HepG2 (cell line): ENCODE measurements around the gene CA14. TPM values are rescaled to one million over a fixed set of nuclear protein-coding genes. Genes with fewer than 3 reads are reported as not detected.

Source experiments
- ATAC-seq: fragments of 200-7000 bp; cut with Tn5 transposase; 3 replicates; pipeline ENCODE4 v1.9.1; 2020; ENCODE audit warnings: mild to moderate bottlenecking, moderate library complexity
- BruUV-seq: library from RNA; stranded (reverse); fragments of 400-500 nt; replicated peaks from 2 replicates; lab custom pipeline; 2021; lab: Mats Ljungman, UMichigan
- CTCF ChIA-PET: fragments of 300-600 bp; formaldehyde crosslinking; extraction: SDS; loops from one replicate; lab custom pipeline; 2021; ENCODE audit warnings: low total read pairs, inconsistent platforms, low intra/inter-chr PET ratio; lab: Yijun Ruan, JAX
- POLR2A ChIA-PET: fragments of 350-600 bp; sonication (Branson Sonifier 250); formaldehyde crosslinking; loops from one replicate; lab custom pipeline; 2020; ENCODE audit warnings: antibody characterized with exemption, inconsistent platforms; lab: Yijun Ruan, JAX
- DNase-seq: peaks from one replicate; pipeline ENCODE4 v3.0.0-alpha.2; 2015; ENCODE audit warnings: low spot score
- FAIRE-seq: peaks from 3 replicates; lab custom pipeline; 2011; peaks lifted over from hg19 to GRCh38; lab: Jason Lieb, UNC
- H2AFZ ChIP-seq: one replicate; pipeline ENCODE4 v1.6.1; 2011; ENCODE audit warnings: low read length, inconsistent platforms
- H3K27ac ChIP-seq: fragments of 300-600 bp; 3 replicates; pipeline ENCODE4 v1.8.0; 2011; ENCODE audit warnings: mixed run types, mild to moderate bottlenecking, mixed read lengths, low read length, inconsistent platforms; ENCODE audit not compliant: insufficient read depth; ENCODE audit errors: extremely low read length
- H3K27me3 ChIP-seq, 2 experiments: fragments of 200-600 bp in 1 of 2; 2 replicates in 1 of 2; 3 replicates in 1 of 2; pipeline versions ENCODE4 v1.6.0 to v1.8.0; 2011; ENCODE audit warnings: low read length in 2 of 2, mild to moderate bottlenecking in 2 of 2, moderate library complexity in 2 of 2, inconsistent platforms in 1 of 2; ENCODE audit not compliant: insufficient read depth in 2 of 2, control insufficient read depth in 1 of 2
- H3K36me3 ChIP-seq, 2 experiments: fragments of 200-600 bp in 1 of 2; replicated peaks in 1 of 2; 2 replicates in 1 of 2; 3 replicates in 1 of 2; pipeline versions ENCODE4 v1.5.1 to v1.8.0; 2011; ENCODE audit warnings: low read length in 2 of 2, inconsistent platforms in 1 of 2; ENCODE audit not compliant: insufficient read depth in 2 of 2, control insufficient read depth in 1 of 2
- H3K4me1 ChIP-seq: 2 replicates; pipeline ENCODE4 v1.5.1; 2012; ENCODE audit warnings: low read length, inconsistent platforms; ENCODE audit not compliant: insufficient read depth
- H3K4me2 ChIP-seq: 2 replicates; pipeline ENCODE4 v1.6.0; 2011; ENCODE audit warnings: low read depth, low read length, inconsistent platforms
- H3K4me3 ChIP-seq, 3 experiments: fragments of 200-600 bp in 1 of 3; sonication (generic), shearing (Covaris generic) in 1 of 3; replicated peaks in 1 of 3; 2 replicates each; pipeline ENCODE4 v1.5.1; 2011 to 2016; ENCODE audit warnings: low read length in 3 of 3, inconsistent platforms in 2 of 3, low read depth in 2 of 3, mild to moderate bottlenecking in 2 of 3, control low read depth in 1 of 3, mixed read lengths in 1 of 3; ENCODE audit not compliant: insufficient read depth in 1 of 3
- H3K79me2 ChIP-seq: one replicate; pipeline ENCODE4 v1.6.1; 2011; ENCODE audit warnings: low read length, inconsistent platforms; ENCODE audit not compliant: insufficient read depth
- H3K9ac ChIP-seq: 2 replicates; pipeline ENCODE4 v1.6.0; 2011; ENCODE audit warnings: mild to moderate bottlenecking, low read depth, low read length, inconsistent platforms; ENCODE audit not compliant: insufficient read depth
- H3K9me3 ChIP-seq: 2 replicates; pipeline ENCODE4 v1.5.1; 2012; ENCODE audit warnings: mild to moderate bottlenecking, low read length
- H4K20me1 ChIP-seq: 2 replicates; pipeline ENCODE4 v1.6.0; 2011; ENCODE audit warnings: inconsistent platforms, mild to moderate bottlenecking, low read length, moderate library complexity; ENCODE audit not compliant: insufficient read depth
- CTCF ChIP-seq: sonication (generic); formaldehyde crosslinking; IDR thresholded peaks from 2 replicates; pipeline ENCODE4 v1.5.0; 2020; ENCODE audit warnings: mild to moderate bottlenecking, missing genetic modification reagents, moderate library complexity
- DRAP1 ChIP-seq: IDR thresholded peaks from 2 replicates; pipeline ENCODE4 v1.6.1; 2016; ENCODE audit warnings: missing genetic modification reagents, missing compliant biosample characterization
- FOSL2 ChIP-seq: sonication (generic); formaldehyde crosslinking; IDR thresholded peaks from 2 replicates; pipeline ENCODE4 v1.4.0; 2020; ENCODE audit warnings: missing genetic modification reagents
- GMEB2 ChIP-seq: IDR thresholded peaks from 2 replicates; pipeline ENCODE4 v1.6.1; 2016; ENCODE audit warnings: missing biosample characterization, missing genetic modification reagents, low read depth
- HDAC1 ChIP-seq: sonication (generic); formaldehyde crosslinking; IDR thresholded peaks from 2 replicates; pipeline ENCODE4 v1.5.1; 2020; ENCODE audit warnings: mild to moderate bottlenecking, missing genetic modification reagents
- MZF1 ChIP-seq: sonication (generic); formaldehyde crosslinking; IDR thresholded peaks from 2 replicates; pipeline ENCODE4 v1.8.1; 2023; ENCODE audit warnings: mild to moderate bottlenecking, missing genetic modification reagents, borderline replicate concordance
- PCBP1 ChIP-seq: fragments of 200-400 bp; formaldehyde crosslinking; IDR thresholded peaks from 2 replicates; pipeline ENCODE4 v1.6.1; 2017; ENCODE audit warnings: mild to moderate bottlenecking, low read depth, low read length, borderline replicate concordance
- PCBP2 ChIP-seq: fragments of 200-400 bp; formaldehyde crosslinking; optimal IDR thresholded peaks from 2 replicates; pipeline ENCODE3; 2018; ENCODE audit warnings: low read length, low read depth; ENCODE audit not compliant: poor library complexity, severe bottlenecking
- SIN3A ChIP-seq: IDR thresholded peaks from 2 replicates; pipeline ENCODE4 v1.6.1; 2011; ENCODE audit warnings: low read depth, mild to moderate bottlenecking, control low read depth, low read length, borderline replicate concordance
- SOX6 ChIP-seq, 2 experiments: fragments of 450-650 bp in 1 of 2; sonication (generic) in 1 of 2; formaldehyde crosslinking in 1 of 2; IDR thresholded peaks; 2 replicates each; pipeline versions ENCODE4 v1.4.0 to v1.6.1; 2017 to 2020; ENCODE audit warnings: antibody characterized with exemption in 1 of 2, mild to moderate bottlenecking in 1 of 2, missing genetic modification reagents in 1 of 2
- ZFP37 ChIP-seq: sonication (generic); formaldehyde crosslinking; IDR thresholded peaks from 2 replicates; pipeline ENCODE4 v1.4.0; 2020; ENCODE audit warnings: missing genetic modification reagents, borderline replicate concordance
- ZFY ChIP-seq: sonication (generic); formaldehyde crosslinking; IDR thresholded peaks from 2 replicates; pipeline ENCODE4 v1.4.0; 2020; ENCODE audit warnings: missing genetic modification reagents
- ZNF546 ChIP-seq: sonication (generic); formaldehyde crosslinking; conservative IDR thresholded peaks from 2 replicates; pipeline ENCODE4 v1.8.1; 2023; ENCODE audit warnings: mild to moderate bottlenecking, missing genetic modification reagents
- ZNF564 ChIP-seq: sonication (generic); formaldehyde crosslinking; IDR thresholded peaks from 2 replicates; pipeline ENCODE4 v1.8.1; 2023; ENCODE audit warnings: mild to moderate bottlenecking, missing genetic modification reagents
- ZSCAN12 ChIP-seq: sonication (generic); formaldehyde crosslinking; IDR thresholded peaks from 2 replicates; pipeline ENCODE4 v1.9.0; 2021; ENCODE audit warnings: mild to moderate bottlenecking, missing genetic modification reagents
- ZSCAN22 ChIP-seq: sonication (generic); formaldehyde crosslinking; IDR thresholded peaks from 2 replicates; pipeline ENCODE4 v1.4.0; 2020; ENCODE audit warnings: mild to moderate bottlenecking, missing genetic modification reagents
- WGBS: methylation state at CpG from one replicate; pipeline ENCODE4 v1.1.6; 2017; ENCODE audit warnings: low lambda C conversion rate; 5-methylcytosine and 5-hydroxymethylcytosine counted together
- in situ Hi-C: cut with HindIII; loops from 2 replicates; pipeline ENCODE4 v1.10.0; 2017; ENCODE audit warnings: low pct_unique_long_range_greater_than_20kb; ENCODE audit not compliant: extremely low pct_ligation_motif_present
- intact Hi-C: fragments of 100-400 bp; cut with micrococcal nuclease; formaldehyde crosslinking; loops from one replicate; pipeline ENCODE4 v1.10.0; 2022; ENCODE audit not compliant: unreplicated experiment
- polyA plus RNA-seq, 8 experiments: library from polyadenylated mRNA; depleted of rRNA in 3 of 8; stranded (reverse) in 7 of 8; unstranded in 1 of 8; fragments of >200 nt; fragmentation: Illumina TruSeq in 4 of 8; extraction: Trizol in 4 of 8; gene quantifications; 2 replicates each; pipeline versions ENCODE4 v1.2.1 to v1.2.3, GENCODE V29; 2011 to 2016; ENCODE audit warnings: low read depth in 4 of 8, missing spikeins in 1 of 8, mixed read lengths in 1 of 8; ENCODE audit not compliant: insufficient read depth in 1 of 8
- total RNA-seq, 5 experiments: library from RNA; depleted of rRNA; stranded (reverse); fragments of >200 nt; fragmentation: Illumina TruSeq; extraction: Trizol; gene quantifications; 2 replicates each; pipeline ENCODE4 v1.2.3, GENCODE V29; 2016; ENCODE audit warnings: low read depth in 1 of 5

Gene CA14
- total and polyA plus RNA-seq, 2 of the 13 experiments (the other 11 are each of a cell fraction or from before 2014, with no cell fraction given), result 2.4 to 8.5 TPM

- TF ChIP-seq FOSL2 (CRISPR knock-in tag) (no peak), CTCF (peak; percentile 19; the same call in 1 of the 2 replicates), ZSCAN12 (CRISPR knock-in tag) (no peak), SIN3A (peak; percentile 34; the same call in 1 of the 2 replicates)
Measured at GRCh38 chr1:150235294-150235851, 22.2 kb upstream of the CA14 start (continued).

GRCh38 chr1:150235852-150236613 lies 21.5 kb upstream of the CA14 start, which contains the start of gene ANP32E:
Gene ANP32E (minus strand): TSS chr1:150236112. CDS start chr1:150235786, 326 bp downstream.
- no TSS peak for BruUV-seq
- ChIA-PET CTCF (no interaction called here), POLR2A (interaction anchor here (1.0 kb wide), 1 partner anchor 44 kb away, joined by 3 read pairs; no protein-coding TSS in a partner anchor)
- ATAC-seq (peak; percentile 94), DNase-seq (peak; percentile 99), FAIRE-seq (peak; percentile 99)
- WGBS, result under 1% methylated on average over 33 of the region's 33 CpGs
- intact Hi-C loops (no loop called here), in situ Hi-C loops (no loop called here)
- Histone ChIP-seq H3K79me2 (peaks cover 41% of the 10 kb centered on the region), H3K27me3 (no peaks in the 10 kb centered on the region; a peak in 2 of 5 replicates), H3K36me3 (0 out of 5 replicates have a peak, but pooled peaks cover 0 to 1% of the 10 kb centered on the region in 2 experiments), H3K4me1 (peaks cover 31% of the 10 kb centered on the region), H2AFZ (peak within 1 kb of the TSS; percentile 69), H4K20me1 (no peaks in the 10 kb centered on the region), H3K9ac (peak within 1 kb of the TSS; percentile 90), H3K9me3 (no peaks in the 10 kb centered on the region), H3K27ac (peak within 1 kb of the TSS; percentile 88), H3K4me2 (peak within 1 kb of the TSS; percentile 93), H3K4me3 (peak within 1 kb of the TSS; percentile 83 to 93 (median 84))
- TF ChIP-seq DRAP1 (CRISPR knock-in tag) (peak; percentile 98), ZSCAN22 (CRISPR knock-in tag) (no peak), ZFY (CRISPR knock-in tag) (peak; percentile 52), HDAC1 (no peak; the same call in 1 of the 2 replicates), MZF1 (CRISPR knock-in tag) (no peak), PCBP2 (no peak), ZNF546 (no peak), ZFP37 (CRISPR knock-in tag) (peak; percentile 86), PCBP1 (no peak), GMEB2 (CRISPR knock-in tag) (peak; percentile 48; the same call in 1 of the 2 replicates), ZNF564 (CRISPR knock-in tag) (peak; percentile 79; the same call in 1 of the 2 replicates), SOX6 (IDR thresholded peaks at IDR 0.05) (no peak), SOX6 (CRISPR knock-in tag; IDR thresholded peaks at IDR 0.05) (peak; percentile 70)
